Measurements from ENCODE around the gene HEATR5A. TPM values are rescaled to one million over a fixed set of nuclear protein-coding genes. Genes with fewer than 3 reads are reported as not detected.

The HEATR5A gene
- total and polyA plus RNA-seq, 2 experiments from 2014 or later, result 25.8 to 32.5 TPM

DNA sequence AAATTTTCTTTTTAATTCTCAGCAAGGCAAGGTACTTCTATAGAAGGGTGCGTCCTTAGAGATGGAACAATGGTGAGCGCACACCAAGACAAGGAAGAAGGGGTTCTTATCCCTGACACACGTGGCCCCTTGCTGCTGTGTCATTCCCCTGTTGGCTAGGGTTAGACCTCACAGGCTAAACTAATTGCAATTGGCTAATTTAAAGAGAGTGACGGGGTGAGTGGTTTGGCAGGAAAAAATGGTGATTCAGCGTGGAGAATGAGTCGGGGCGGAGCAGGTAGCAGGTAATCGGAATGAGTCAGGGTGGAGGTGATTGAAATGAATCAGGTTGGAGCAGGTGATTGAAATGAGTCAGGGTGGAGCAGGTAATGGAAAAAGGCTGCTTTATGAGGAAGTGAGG, 176.5 kb downstream of the HEATR5A start:
- Mint-ChIP-seq H3K4me3 (no peak overlapping the region), H3K27ac (peak overlapping the region; percentile 74), H3K9me3 (no peaks in the 10 kb centered on the region; the same call in 2 of the 3 replicates), H3K4me1 (peaks cover 12% of the 10 kb centered on the region), H3K27me3 (ENCODE audit: insufficient read depth, low read depth, poor library complexity) (peaks cover 10% of the 10 kb centered on the region), H3K36me3 (ENCODE audit: low read depth) (no peaks in the 10 kb centered on the region)
- no peaks in the 10 kb centered on the region for H4K20me1 ChIP-seq (replicated peaks; ENCODE audit: insufficient read depth)
- H3K27me3 ChIP-seq (ENCODE audit: insufficient read depth), result no peaks in the 10 kb centered on the region
- no peak overlapping the region for H3K4me3 ChIP-seq
- H3K27ac ChIP-seq (ENCODE audit: low read depth), result no peak overlapping the region
- H3K4me2 ChIP-seq, result no peak overlapping the region
- ATAC-seq (peak; percentile 61), DNase-seq (ENCODE audit: low spot score) (peak; percentile 27)
- peaks cover 8% of the 10 kb centered on the region; the same call in 1 of the 2 replicates for H3K4me1 ChIP-seq (ENCODE audit: insufficient read depth)
- no peaks in the 10 kb centered on the region for H3F3A ChIP-seq (replicated peaks; ENCODE audit: low read depth)
- H2AFZ ChIP-seq, result peak overlapping the region; percentile 49; the same call in 1 of the 2 replicates
- no peaks in the 10 kb centered on the region for H3K79me2 ChIP-seq (replicated peaks; ENCODE audit: insufficient read depth)
- no peak for TF ChIP-seq JUNB (IDR thresholded peaks at IDR 0.05; ENCODE audit: unreplicated experiment)
- TF ChIP-seq, protein P1, sequence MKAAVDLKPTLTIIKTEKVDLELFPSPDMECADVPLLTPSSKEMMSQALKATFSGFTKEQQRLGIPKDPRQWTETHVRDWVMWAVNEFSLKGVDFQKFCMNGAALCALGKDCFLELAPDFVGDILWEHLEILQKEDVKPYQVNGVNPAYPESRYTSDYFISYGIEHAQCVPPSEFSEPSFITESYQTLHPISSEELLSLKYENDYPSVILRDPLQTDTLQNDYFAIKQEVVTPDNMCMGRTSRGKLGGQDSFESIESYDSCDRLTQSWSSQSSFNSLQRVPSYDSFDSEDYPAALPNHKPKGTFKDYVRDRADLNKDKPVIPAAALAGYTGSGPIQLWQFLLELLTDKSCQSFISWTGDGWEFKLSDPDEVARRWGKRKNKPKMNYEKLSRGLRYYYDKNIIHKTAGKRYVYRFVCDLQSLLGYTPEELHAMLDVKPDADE (IDR thresholded peaks at IDR 0.05), result no peak
- no peak for TF ChIP-seq NANOG (IDR thresholded peaks at IDR 0.05; ENCODE audit: borderline replicate concordance)
- TF ChIP-seq, protein P2, sequence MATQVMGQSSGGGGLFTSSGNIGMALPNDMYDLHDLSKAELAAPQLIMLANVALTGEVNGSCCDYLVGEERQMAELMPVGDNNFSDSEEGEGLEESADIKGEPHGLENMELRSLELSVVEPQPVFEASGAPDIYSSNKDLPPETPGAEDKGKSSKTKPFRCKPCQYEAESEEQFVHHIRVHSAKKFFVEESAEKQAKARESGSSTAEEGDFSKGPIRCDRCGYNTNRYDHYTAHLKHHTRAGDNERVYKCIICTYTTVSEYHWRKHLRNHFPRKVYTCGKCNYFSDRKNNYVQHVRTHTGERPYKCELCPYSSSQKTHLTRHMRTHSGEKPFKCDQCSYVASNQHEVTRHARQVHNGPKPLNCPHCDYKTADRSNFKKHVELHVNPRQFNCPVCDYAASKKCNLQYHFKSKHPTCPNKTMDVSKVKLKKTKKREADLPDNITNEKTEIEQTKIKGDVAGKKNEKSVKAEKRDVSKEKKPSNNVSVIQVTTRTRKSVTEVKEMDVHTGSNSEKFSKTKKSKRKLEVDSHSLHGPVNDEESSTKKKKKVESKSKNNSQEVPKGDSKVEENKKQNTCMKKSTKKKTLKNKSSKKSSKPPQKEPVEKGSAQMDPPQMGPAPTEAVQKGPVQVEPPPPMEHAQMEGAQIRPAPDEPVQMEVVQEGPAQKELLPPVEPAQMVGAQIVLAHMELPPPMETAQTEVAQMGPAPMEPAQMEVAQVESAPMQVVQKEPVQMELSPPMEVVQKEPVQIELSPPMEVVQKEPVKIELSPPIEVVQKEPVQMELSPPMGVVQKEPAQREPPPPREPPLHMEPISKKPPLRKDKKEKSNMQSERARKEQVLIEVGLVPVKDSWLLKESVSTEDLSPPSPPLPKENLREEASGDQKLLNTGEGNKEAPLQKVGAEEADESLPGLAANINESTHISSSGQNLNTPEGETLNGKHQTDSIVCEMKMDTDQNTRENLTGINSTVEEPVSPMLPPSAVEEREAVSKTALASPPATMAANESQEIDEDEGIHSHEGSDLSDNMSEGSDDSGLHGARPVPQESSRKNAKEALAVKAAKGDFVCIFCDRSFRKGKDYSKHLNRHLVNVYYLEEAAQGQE (IDR thresholded peaks at IDR 0.05; ENCODE audit: unreplicated experiment), result no peak
- TF ChIP-seq, protein P3, sequence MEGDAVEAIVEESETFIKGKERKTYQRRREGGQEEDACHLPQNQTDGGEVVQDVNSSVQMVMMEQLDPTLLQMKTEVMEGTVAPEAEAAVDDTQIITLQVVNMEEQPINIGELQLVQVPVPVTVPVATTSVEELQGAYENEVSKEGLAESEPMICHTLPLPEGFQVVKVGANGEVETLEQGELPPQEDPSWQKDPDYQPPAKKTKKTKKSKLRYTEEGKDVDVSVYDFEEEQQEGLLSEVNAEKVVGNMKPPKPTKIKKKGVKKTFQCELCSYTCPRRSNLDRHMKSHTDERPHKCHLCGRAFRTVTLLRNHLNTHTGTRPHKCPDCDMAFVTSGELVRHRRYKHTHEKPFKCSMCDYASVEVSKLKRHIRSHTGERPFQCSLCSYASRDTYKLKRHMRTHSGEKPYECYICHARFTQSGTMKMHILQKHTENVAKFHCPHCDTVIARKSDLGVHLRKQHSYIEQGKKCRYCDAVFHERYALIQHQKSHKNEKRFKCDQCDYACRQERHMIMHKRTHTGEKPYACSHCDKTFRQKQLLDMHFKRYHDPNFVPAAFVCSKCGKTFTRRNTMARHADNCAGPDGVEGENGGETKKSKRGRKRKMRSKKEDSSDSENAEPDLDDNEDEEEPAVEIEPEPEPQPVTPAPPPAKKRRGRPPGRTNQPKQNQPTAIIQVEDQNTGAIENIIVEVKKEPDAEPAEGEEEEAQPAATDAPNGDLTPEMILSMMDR (conservative IDR thresholded peaks at IDR 0.05; ENCODE audit: low read depth in 2 of 2), result no peak
- TF ChIP-seq POLR2AphosphoS5 (IDR thresholded peaks at IDR 0.05; ENCODE audit: low read depth), result no peak
- no peak for TF ChIP-seq EZH2 (IDR thresholded peaks at IDR 0.05; ENCODE audit: low read depth, unreplicated experiment)
- TF ChIP-seq EZH2phosphoT487 (IDR thresholded peaks at IDR 0.05; ENCODE audit: unreplicated experiment), result no peak
- TF ChIP-seq, protein P4, sequence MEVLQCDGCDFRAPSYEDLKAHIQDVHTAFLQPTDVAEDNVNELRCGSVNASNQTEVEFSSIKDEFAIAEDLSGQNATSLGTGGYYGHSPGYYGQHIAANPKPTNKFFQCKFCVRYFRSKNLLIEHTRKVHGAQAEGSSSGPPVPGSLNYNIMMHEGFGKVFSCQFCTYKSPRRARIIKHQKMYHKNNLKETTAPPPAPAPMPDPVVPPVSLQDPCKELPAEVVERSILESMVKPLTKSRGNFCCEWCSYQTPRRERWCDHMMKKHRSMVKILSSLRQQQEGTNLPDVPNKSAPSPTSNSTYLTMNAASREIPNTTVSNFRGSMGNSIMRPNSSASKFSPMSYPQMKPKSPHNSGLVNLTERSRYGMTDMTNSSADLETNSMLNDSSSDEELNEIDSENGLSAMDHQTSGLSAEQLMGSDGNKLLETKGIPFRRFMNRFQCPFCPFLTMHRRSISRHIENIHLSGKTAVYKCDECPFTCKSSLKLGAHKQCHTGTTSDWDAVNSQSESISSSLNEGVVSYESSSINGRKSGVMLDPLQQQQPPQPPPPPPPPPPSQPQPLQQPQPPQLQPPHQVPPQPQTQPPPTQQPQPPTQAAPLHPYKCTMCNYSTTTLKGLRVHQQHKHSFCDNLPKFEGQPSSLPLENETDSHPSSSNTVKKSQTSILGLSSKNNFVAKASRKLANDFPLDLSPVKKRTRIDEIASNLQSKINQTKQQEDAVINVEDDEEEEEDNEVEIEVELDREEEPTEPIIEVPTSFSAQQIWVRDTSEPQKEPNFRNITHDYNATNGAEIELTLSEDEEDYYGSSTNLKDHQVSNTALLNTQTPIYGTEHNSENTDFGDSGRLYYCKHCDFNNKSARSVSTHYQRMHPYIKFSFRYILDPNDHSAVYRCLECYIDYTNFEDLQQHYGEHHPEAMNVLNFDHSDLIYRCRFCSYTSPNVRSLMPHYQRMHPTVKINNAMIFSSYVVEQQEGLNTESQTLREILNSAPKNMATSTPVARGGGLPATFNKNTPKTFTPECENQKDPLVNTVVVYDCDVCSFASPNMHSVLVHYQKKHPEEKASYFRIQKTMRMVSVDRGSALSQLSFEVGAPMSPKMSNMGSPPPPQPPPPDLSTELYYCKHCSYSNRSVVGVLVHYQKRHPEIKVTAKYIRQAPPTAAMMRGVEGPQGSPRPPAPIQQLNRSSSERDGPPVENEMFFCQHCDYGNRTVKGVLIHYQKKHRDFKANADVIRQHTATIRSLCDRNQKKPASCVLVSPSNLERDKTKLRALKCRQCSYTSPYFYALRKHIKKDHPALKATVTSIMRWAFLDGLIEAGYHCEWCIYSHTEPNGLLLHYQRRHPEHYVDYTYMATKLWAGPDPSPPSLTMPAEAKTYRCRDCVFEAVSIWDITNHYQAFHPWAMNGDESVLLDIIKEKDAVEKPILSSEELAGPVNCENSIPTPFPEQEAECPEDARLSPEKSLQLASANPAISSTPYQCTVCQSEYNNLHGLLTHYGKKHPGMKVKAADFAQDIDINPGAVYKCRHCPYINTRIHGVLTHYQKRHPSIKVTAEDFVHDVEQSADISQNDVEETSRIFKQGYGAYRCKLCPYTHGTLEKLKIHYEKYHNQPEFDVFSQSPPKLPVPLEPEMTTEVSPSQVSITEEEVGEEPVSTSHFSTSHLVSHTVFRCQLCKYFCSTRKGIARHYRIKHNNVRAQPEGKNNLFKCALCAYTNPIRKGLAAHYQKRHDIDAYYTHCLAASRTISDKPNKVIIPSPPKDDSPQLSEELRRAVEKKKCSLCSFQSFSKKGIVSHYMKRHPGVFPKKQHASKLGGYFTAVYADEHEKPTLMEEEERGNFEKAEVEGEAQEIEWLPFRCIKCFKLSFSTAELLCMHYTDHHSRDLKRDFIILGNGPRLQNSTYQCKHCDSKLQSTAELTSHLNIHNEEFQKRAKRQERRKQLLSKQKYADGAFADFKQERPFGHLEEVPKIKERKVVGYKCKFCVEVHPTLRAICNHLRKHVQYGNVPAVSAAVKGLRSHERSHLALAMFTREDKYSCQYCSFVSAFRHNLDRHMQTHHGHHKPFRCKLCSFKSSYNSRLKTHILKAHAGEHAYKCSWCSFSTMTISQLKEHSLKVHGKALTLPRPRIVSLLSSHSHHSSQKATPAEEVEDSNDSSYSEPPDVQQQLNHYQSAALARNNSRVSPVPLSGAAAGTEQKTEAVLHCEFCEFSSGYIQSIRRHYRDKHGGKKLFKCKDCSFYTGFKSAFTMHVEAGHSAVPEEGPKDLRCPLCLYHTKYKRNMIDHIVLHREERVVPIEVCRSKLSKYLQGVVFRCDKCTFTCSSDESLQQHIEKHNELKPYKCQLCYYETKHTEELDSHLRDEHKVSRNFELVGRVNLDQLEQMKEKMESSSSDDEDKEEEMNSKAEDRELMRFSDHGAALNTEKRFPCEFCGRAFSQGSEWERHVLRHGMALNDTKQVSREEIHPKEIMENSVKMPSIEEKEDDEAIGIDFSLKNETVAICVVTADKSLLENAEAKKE (CRISPR knock-in tag; IDR thresholded peaks at IDR 0.05), result no peak
- TF ChIP-seq STAT1 (IDR thresholded peaks at IDR 0.05; ENCODE audit: unreplicated experiment), result no peak
- no peak for TF ChIP-seq ZNF331 (CRISPR knock-in tag; IDR thresholded peaks at IDR 0.05; ENCODE audit: low read depth)
- no peak for TF ChIP-seq ZNF114 (CRISPR knock-in tag; IDR thresholded peaks at IDR 0.05)
- TF ChIP-seq CREB1 (CRISPR knock-in tag; IDR thresholded peaks at IDR 0.05; ENCODE audit: low read depth), result no peak
- no peaks in the 10 kb centered on the region for H3K36me3 ChIP-seq (ENCODE audit: insufficient read depth)
- H3K9me2 ChIP-seq (ENCODE audit: insufficient read depth), result peaks cover 3% of the 10 kb centered on the region; the same call in 1 of the 2 replicates

All from GM23338 (cell line).